OCI-LY7 (cell line): ENCODE results near the gene ZNF598.

Experiments
- EZH2phosphoT487 ChIP-seq: fragments of 200-600 bp; sonication (generic); IDR thresholded peaks from 2 replicates; pipeline ENCODE4 v1.6.1; 2018; ENCODE audit warnings: low read depth, borderline replicate concordance, mild to moderate bottlenecking, mixed run types, antibody characterized with exemption, low read length, moderate library complexity, mixed read lengths
- TF ChIP-seq, protein P1 (sequence below): fragments of 200-600 bp; sonication (generic); conservative IDR thresholded peaks from 2 replicates; pipeline ENCODE4 v1.5.1; 2014; ENCODE audit warnings: mild to moderate bottlenecking, antibody characterized with exemption, low read length, moderate library complexity, mixed read lengths

DNA sequence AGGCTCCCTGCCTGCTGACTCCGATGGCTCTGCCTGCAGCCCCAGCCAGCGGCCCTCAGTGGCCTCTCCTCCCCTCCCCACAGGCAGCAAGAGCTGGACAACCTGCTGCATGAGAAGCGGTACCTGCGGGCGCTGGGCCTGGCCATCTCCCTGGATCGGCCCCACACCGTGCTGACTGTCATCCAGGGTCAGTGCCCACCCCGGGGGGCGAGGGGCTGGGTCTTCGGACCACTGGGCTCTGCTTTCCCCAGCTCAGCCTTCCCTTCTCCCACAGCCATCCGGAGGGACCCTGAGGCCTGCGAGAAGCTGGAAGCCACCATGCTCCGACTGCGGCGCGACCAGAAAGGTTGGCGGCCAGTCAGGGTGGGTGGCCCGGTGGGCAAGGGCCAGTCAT, 31.7 kb downstream of the ZNF598 start:
- TF ChIP-seq, protein P1, sequence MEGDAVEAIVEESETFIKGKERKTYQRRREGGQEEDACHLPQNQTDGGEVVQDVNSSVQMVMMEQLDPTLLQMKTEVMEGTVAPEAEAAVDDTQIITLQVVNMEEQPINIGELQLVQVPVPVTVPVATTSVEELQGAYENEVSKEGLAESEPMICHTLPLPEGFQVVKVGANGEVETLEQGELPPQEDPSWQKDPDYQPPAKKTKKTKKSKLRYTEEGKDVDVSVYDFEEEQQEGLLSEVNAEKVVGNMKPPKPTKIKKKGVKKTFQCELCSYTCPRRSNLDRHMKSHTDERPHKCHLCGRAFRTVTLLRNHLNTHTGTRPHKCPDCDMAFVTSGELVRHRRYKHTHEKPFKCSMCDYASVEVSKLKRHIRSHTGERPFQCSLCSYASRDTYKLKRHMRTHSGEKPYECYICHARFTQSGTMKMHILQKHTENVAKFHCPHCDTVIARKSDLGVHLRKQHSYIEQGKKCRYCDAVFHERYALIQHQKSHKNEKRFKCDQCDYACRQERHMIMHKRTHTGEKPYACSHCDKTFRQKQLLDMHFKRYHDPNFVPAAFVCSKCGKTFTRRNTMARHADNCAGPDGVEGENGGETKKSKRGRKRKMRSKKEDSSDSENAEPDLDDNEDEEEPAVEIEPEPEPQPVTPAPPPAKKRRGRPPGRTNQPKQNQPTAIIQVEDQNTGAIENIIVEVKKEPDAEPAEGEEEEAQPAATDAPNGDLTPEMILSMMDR, result no peak
- no peak for TF ChIP-seq EZH2phosphoT487
